SK-N-MC (cell line): ENCODE results near the gene KRTAP12-4.

Experiments used
- EZH2 ChIP-seq: fragments of 200-600 bp; sonication (generic); IDR thresholded peaks from one replicate; pipeline ENCODE4 v1.6.1; 2017; ENCODE audit warnings: antibody characterized with exemption
- FOXP2 ChIP-seq: optimal IDR thresholded peaks from 2 replicates; pipeline ENCODE3; 2011; ENCODE audit warnings: mild to moderate bottlenecking, moderate library complexity; ENCODE audit not compliant: insufficient read depth; ENCODE audit errors: extremely low read length, control extremely low read depth
- POLR2AphosphoS5 ChIP-seq: IDR thresholded peaks from 2 replicates; pipeline ENCODE4 v1.6.1; 2012; ENCODE audit warnings: mild to moderate bottlenecking, low read depth, low read length, borderline replicate concordance

GRCh38 chr21:44697811-44698734 lies 43.6 kb upstream of the KRTAP12-4 start:
- TF ChIP-seq POLR2AphosphoS5 (no peak), EZH2 (no peak), FOXP2 (no peak)
